Tibial nerve (tissue), 4 donors: ENCODE results near the gene FAN1. TPM values are rescaled to one million over a fixed set of nuclear protein-coding genes. Genes with fewer than 3 reads are reported as not detected.
A peak's percentile ranks its signal among the peaks of the same experiment; 100 is the strongest.

Experiments used
- DNase-seq, 2 donors: peaks; one replicate each; pipeline ENCODE4 v3.0.0-alpha.2; 2019; ENCODE audit warnings: low spot score in 2 of 2
- H3K27ac ChIP-seq, 4 donors: fragments of 200-600 bp; sonication (generic) in 3 of 4; one replicate each; pipeline ENCODE4 v1.5.1; 2017 to 2019; ENCODE audit warnings: mild to moderate bottlenecking in 1 of 4
- H3K27me3 ChIP-seq, 2 donors: fragments of 200-600 bp; sonication (generic) in 1 of 2; one replicate each; pipeline versions ENCODE4 v1.5.1 to v1.6.0; 2017 to 2019
- H3K36me3 ChIP-seq, 3 donors: fragments of 200-600 bp; sonication (generic); one replicate each; pipeline ENCODE4 v1.5.1; 2018 to 2019
- H3K4me1 ChIP-seq, 4 donors: fragments of 200-600 bp; sonication (generic) in 3 of 4; one replicate each; pipeline ENCODE4 v1.5.1; 2017 to 2019
- H3K4me3 ChIP-seq, 4 donors: fragments of 200-600 bp; sonication (generic) in 3 of 4; one replicate each; pipeline ENCODE4 v1.5.1; 2017 to 2019; ENCODE audit warnings: mild to moderate bottlenecking in 1 of 4, moderate library complexity in 1 of 4
- H3K9me3 ChIP-seq, 4 donors: fragments of 200-600 bp; sonication (generic) in 3 of 4; one replicate each; pipeline ENCODE4 v1.5.1; 2017 to 2019
- CTCF ChIP-seq, 5 experiments: fragments of 200-600 bp in 3 of 5; fragments of 450-650 bp in 2 of 5; sonication (generic) in 3 of 5; IDR thresholded peaks; one replicate each; pipeline ENCODE4 v1.5.1; 2016 to 2019; ENCODE audit warnings: antibody characterized with exemption in 5 of 5, mild to moderate bottlenecking in 3 of 5, moderate library complexity in 2 of 5
- EP300 ChIP-seq, 2 donors: sonication (generic); formaldehyde crosslinking; IDR thresholded peaks; one replicate each; pipeline ENCODE4 v1.6.1; 2017; ENCODE audit warnings: antibody characterized with exemption in 2 of 2, mild to moderate bottlenecking in 1 of 2
- POLR2A ChIP-seq, 2 donors: fragments of 450-650 bp; IDR thresholded peaks; one replicate each; pipeline ENCODE4 v1.6.1; 2017; ENCODE audit warnings: antibody characterized with exemption in 2 of 2, mild to moderate bottlenecking in 2 of 2, moderate library complexity in 2 of 2
- WGBS, 2 donors: methylation state at CpG; one replicate each; pipeline ENCODE4 v1.1.5; 2018; 5-methylcytosine and 5-hydroxymethylcytosine counted together
- total RNA-seq, 4 donors: library from RNA; depleted of rRNA; stranded (reverse); fragments of >200 nt; gene quantifications; one replicate each; pipeline ENCODE4 v1.1.0, GENCODE V29; 2016

FAN1 gene
- total RNA-seq, 4 donors from 2014 or later = 15.9 to 24.3 (median 17.4) TPM

GRCh38 chr15:30923429-30923828 lies 19.7 kb downstream of the FAN1 start:
- DNase-seq = no peak
- 35 to 42% methylated on average over 7 of the region's 7 CpGs for whole genome bisulfite sequencing, 2 donors
- TF ChIP-seq CTCF (IDR thresholded peaks at IDR 0.05) (no peak), POLR2A (IDR thresholded peaks at IDR 0.05) (no peak), EP300 (IDR thresholded peaks at IDR 0.05) (no peak)
- no peaks in the 10 kb centered on the region for H3K9me3 ChIP-seq
- peak overlapping the region in 1 of 4 donors; percentile 3 for H3K4me3 ChIP-seq
- H3K4me1 ChIP-seq = peaks cover 0 to 51% (median 19%) of the 10 kb centered on the region in 4 donors
- H3K36me3 ChIP-seq = peaks cover 0 to 80% (median 17%) of the 10 kb centered on the region in 3 donors
- H3K27me3 ChIP-seq = no peaks in the 10 kb centered on the region
- H3K27ac ChIP-seq = peak overlapping the region; percentile 65 to 88 (median 79)

GRCh38 chr15:30924353-30924752 lies 20.6 kb downstream of the FAN1 start:
- H3K36me3 ChIP-seq = peaks cover 0 to 82% (median 17%) of the 10 kb centered on the region in 3 donors
- no peak for TF ChIP-seq EP300 (IDR thresholded peaks at IDR 0.05)
- no peak for TF ChIP-seq CTCF (IDR thresholded peaks at IDR 0.05)
- no peak for TF ChIP-seq POLR2A (IDR thresholded peaks at IDR 0.05)
- H3K27me3 ChIP-seq = no peaks in the 10 kb centered on the region
- H3K27ac ChIP-seq = peak overlapping the region; percentile 44 to 88 (median 76)
- peaks cover 0 to 51% (median 19%) of the 10 kb centered on the region in 4 donors for H3K4me1 ChIP-seq
- H3K9me3 ChIP-seq = no peaks in the 10 kb centered on the region
- H3K4me3 ChIP-seq = no peak overlapping the region
- 70 to 77% methylated on average over 5 of the region's 5 CpGs for WGBS, 2 donors
- DNase-seq = no peak

- Histone ChIP-seq H3K27me3 (no peaks in the 10 kb centered on the region), H3K4me1 (peaks cover 0 to 51% (median 19%) of the 10 kb centered on the region in 4 donors), H3K27ac (peak overlapping the region in 2 of 4 donors; percentile 86 to 88), H3K4me3 (no peak overlapping the region), H3K9me3 (no peaks in the 10 kb centered on the region), H3K36me3 (peaks cover 0 to 81% (median 19%) of the 10 kb centered on the region in 3 donors)
- DNase-seq = no peak
- no peak for TF ChIP-seq CTCF (IDR thresholded peaks at IDR 0.05)
- no peak for TF ChIP-seq POLR2A (IDR thresholded peaks at IDR 0.05)
- TF ChIP-seq EP300 (IDR thresholded peaks at IDR 0.05) = no peak
- 79 to 86% methylated on average over 3 to 9 of the region's 9 CpGs for WGBS, 2 donors
These were observed 22.0 kb downstream of the FAN1 start for GRCh38 chr15:30925686-30926085.

GRCh38 chr15:30926161-30926560 lies 22.4 kb downstream of the FAN1 start:
- Histone ChIP-seq H3K36me3 (peaks cover 2 to 81% (median 15%) of the 10 kb centered on the region in 3 donors), H3K27me3 (no peaks in the 10 kb centered on the region), H3K27ac (peak overlapping the region in 2 of 4 donors; percentile 86 to 88), H3K4me3 (no peak overlapping the region), H3K4me1 (peaks cover 0 to 48% (median 18%) of the 10 kb centered on the region in 4 donors), H3K9me3 (no peaks in the 10 kb centered on the region)
- TF ChIP-seq POLR2A (IDR thresholded peaks at IDR 0.05) (no peak), EP300 (IDR thresholded peaks at IDR 0.05) (no peak), CTCF (IDR thresholded peaks at IDR 0.05) (no peak)
- 94 to 95% methylated on average over 8 of the region's 8 CpGs for WGBS, 2 donors
- no peak for DNase-seq

- H3K4me3 ChIP-seq = no peak overlapping the region
- WGBS, 2 donors = 84% methylated on average over 6 to 7 of the region's 7 CpGs
- peak overlapping the region in 2 of 4 donors; percentile 86 to 88 for H3K27ac ChIP-seq
- H3K9me3 ChIP-seq = no peaks in the 10 kb centered on the region
- H3K4me1 ChIP-seq = peaks cover 0 to 37% (median 10%) of the 10 kb centered on the region in 4 donors
- TF ChIP-seq CTCF (IDR thresholded peaks at IDR 0.05) = no peak
- no peak for TF ChIP-seq EP300 (IDR thresholded peaks at IDR 0.05)
- no peak for TF ChIP-seq POLR2A (IDR thresholded peaks at IDR 0.05)
- no peak for DNase-seq
- peaks cover 4 to 88% (median 15%) of the 10 kb centered on the region in 3 donors for H3K36me3 ChIP-seq
- H3K27me3 ChIP-seq = no peaks in the 10 kb centered on the region
These were observed 23.5 kb downstream of the FAN1 start for GRCh38 chr15:30927148-30927761.
